Inflammatory macrophage treated with lipopolysaccharide for 1 hour (primary cell): Measurements from ENCODE around the gene EIF4H.
A peak's percentile ranks its signal among the peaks of the same experiment; 100 is the strongest.
"Not testable (repeated sequence)": the region's sequence is repeated elsewhere in the genome, so short reads cannot be mapped to it uniquely, and the experiment has no call there.

ENCODE experiments used
- DNase-seq, 2 donors: peaks; one replicate each; pipeline ENCODE4 v3.0.0-alpha.2; 2020 to 2022

EIF4H gene

GRCh38 chr7:74202841-74203556 lies 28.8 kb downstream of the EIF4H start:
- peak; percentile 80 to 91 for DNase-seq

- no peak for DNase-seq
Measured at GRCh38 chr7:74203956-74204618, 29.9 kb downstream of the EIF4H start.

- DNase-seq, result not testable (repeated sequence)
Measured at GRCh38 chr7:74206052-74206451, 31.9 kb downstream of the EIF4H start.

- peak; percentile 62 to 98 for DNase-seq
Measured at GRCh38 chr7:74206589-74207120, 32.5 kb downstream of the EIF4H start.

- no peak for DNase-seq
Measured at GRCh38 chr7:74207586-74207985, 33.4 kb downstream of the EIF4H start.

GRCh38 chr7:74208241-74208640 lies 34.1 kb downstream of the EIF4H start:
- DNase-seq, result not testable (repeated sequence)

- peak; percentile 64 to 87 for DNase-seq
Measured at GRCh38 chr7:74212661-74213060, 38.5 kb downstream of the EIF4H start.

- no peak for DNase-seq
Measured at GRCh38 chr7:74214816-74215630, 40.9 kb downstream of the EIF4H start.

- no peak for DNase-seq
Measured at GRCh38 chr7:74215921-74216320, 41.8 kb downstream of the EIF4H start.

- peak in 1 of 2 donors; percentile 12 for DNase-seq
Measured at GRCh38 chr7:74216361-74216761, 42.2 kb downstream of the EIF4H start.

- peak; percentile 75 to 83 for DNase-seq
Measured at GRCh38 chr7:74217455-74218342, 43.5 kb downstream of the EIF4H start.

- no peak for DNase-seq
Measured at GRCh38 chr7:74218343-74218698, 44.2 kb downstream of the EIF4H start.

GRCh38 chr7:74219416-74219815 lies 45.3 kb downstream of the EIF4H start:
- DNase-seq, result no peak

GRCh38 chr7:74220229-74220628 lies 46.1 kb downstream of the EIF4H start:
- no peak for DNase-seq

GRCh38 chr7:74221713-74222112 lies 47.6 kb downstream of the EIF4H start:
- DNase-seq, result no peak

GRCh38 chr7:74222851-74223710 lies 48.9 kb downstream of the EIF4H start:
- DNase-seq, result no peak

- no peak for DNase-seq
Measured at GRCh38 chr7:74223711-74224510, 49.8 kb downstream of the EIF4H start.

- DNase-seq, result no peak
Measured at GRCh38 chr7:74224511-74224832, 50.3 kb downstream of the EIF4H start.

- not testable (repeated sequence) for DNase-seq
Measured at GRCh38 chr7:74224907-74225306, 50.8 kb downstream of the EIF4H start.

GRCh38 chr7:74225400-74225799 lies 51.2 kb downstream of the EIF4H start:
- DNase-seq, result no peak

GRCh38 chr7:74226633-74227032 lies 52.5 kb downstream of the EIF4H start:
- peak; percentile 76 to 79 for DNase-seq
